OCI-M2 (cell line): ENCODE results near the gene MRPS14.
A peak's percentile ranks its signal among the peaks of the same experiment; 100 is the strongest.
"Not testable (repeated sequence)": the region's sequence is repeated elsewhere in the genome, so short reads cannot be mapped to it uniquely, and the experiment has no call there.

ENCODE experiments used
- DNase-seq: peaks from one replicate; lab custom pipeline; 2025; ENCODE audit not compliant: unreplicated experiment; lab: John Stamatoyannopoulos, UW

Gene MRPS14

GRCh38 chr1:175024773-175025172 lies 1.5 kb upstream of the MRPS14 start:
- no peak for DNase-seq

GRCh38 chr1:175023922-175024242 lies 657 bp upstream of the MRPS14 start:
- DNase-seq, result not testable (repeated sequence)

- DNase-seq, result no peak
Observed at GRCh38 chr1:175019524-175019923, 3.7 kb downstream of the MRPS14 start.

- no peak for DNase-seq
Observed at GRCh38 chr1:175015243-175015642, 8.0 kb downstream of the MRPS14 start.

- DNase-seq, result no peak
Observed at GRCh38 chr1:175013445-175013844, 9.8 kb downstream of the MRPS14 start.

GRCh38 chr1:175009532-175009931 lies 13.7 kb downstream of the MRPS14 start:
- no peak for DNase-seq

- DNase-seq, result no peak
Observed at GRCh38 chr1:175005085-175005783, 18.0 kb downstream of the MRPS14 start.

- DNase-seq, result no peak
Observed at GRCh38 chr1:175003521-175003920, 19.7 kb downstream of the MRPS14 start.

- DNase-seq, result no peak
Observed at GRCh38 chr1:175002910-175003517, 20.2 kb downstream of the MRPS14 start.

- no peak for DNase-seq
Observed at GRCh38 chr1:175000697-175001187, 22.5 kb downstream of the MRPS14 start.

GRCh38 chr1:174999936-175000696 lies 23.1 kb downstream of the MRPS14 start, which contains the start of gene CACYBP:
Gene CACYBP, plus strand, starts transcription at chr1:174999947. Its CDS starts 234 bp downstream, at chr1:175000181.
- no peak for DNase-seq

- DNase-seq, result peak; percentile 63
Observed at GRCh38 chr1:174999216-174999935, 23.8 kb downstream of the MRPS14 start.

- DNase-seq, result no peak
Observed at GRCh38 chr1:174998569-174999215, 24.5 kb downstream of the MRPS14 start.

GRCh38 chr1:174997041-174997440 lies 26.2 kb downstream of the MRPS14 start:
- no peak for DNase-seq

- DNase-seq, result no peak
Observed at GRCh38 chr1:174996476-174996875, 26.7 kb downstream of the MRPS14 start.

GRCh38 chr1:174995916-174996315 lies 27.3 kb downstream of the MRPS14 start:
- no peak for DNase-seq

GRCh38 chr1:174995121-174995520 lies 28.1 kb downstream of the MRPS14 start:
- DNase-seq, result no peak

- DNase-seq, result no peak
Observed at GRCh38 chr1:174991473-174991872, 31.8 kb downstream of the MRPS14 start.

- DNase-seq, result no peak
Observed at GRCh38 chr1:174990382-174990999, 32.7 kb downstream of the MRPS14 start.

- DNase-seq, result no peak
Observed at GRCh38 chr1:174989536-174990220, 33.5 kb downstream of the MRPS14 start.
